GM19455 (cell line): ENCODE data around the gene CMSS1.
A peak's percentile ranks its signal among the peaks of the same experiment; 100 is the strongest.

Experiments used
- ATAC-seq: cut with Tn5 transposase; IDR thresholded peaks from one replicate; pipeline ENCODE4 v1.9.1; 2021; ENCODE audit not compliant: unreplicated experiment

Gene CMSS1

GRCh38 chr3:100020876-100021644, 203.4 kb downstream of the CMSS1 start:
- ATAC-seq, result no peak

GRCh38 chr3:100022506-100022905, 204.8 kb downstream of the CMSS1 start:
- no peak for ATAC-seq

GRCh38 chr3:100023150-100023549, 205.5 kb downstream of the CMSS1 start:
- ATAC-seq, result no peak

- ATAC-seq, result no peak
Observed at GRCh38 chr3:100023595-100023994, 205.9 kb downstream of the CMSS1 start.

GRCh38 chr3:100024520-100025303, 207.1 kb downstream of the CMSS1 start:
- no peak for ATAC-seq

- ATAC-seq, result no peak
Observed at GRCh38 chr3:100027321-100027720, 209.7 kb downstream of the CMSS1 start.

- no peak for ATAC-seq
Observed at GRCh38 chr3:100029052-100029451, 211.4 kb downstream of the CMSS1 start.

- ATAC-seq, result no peak
Observed at GRCh38 chr3:100029689-100030088, 212.0 kb downstream of the CMSS1 start.

- no peak for ATAC-seq
Observed at GRCh38 chr3:100030346-100030745, 212.7 kb downstream of the CMSS1 start.

GRCh38 chr3:100030914-100031425, 213.3 kb downstream of the CMSS1 start:
- no peak for ATAC-seq

GRCh38 chr3:100032243-100032642, 214.6 kb downstream of the CMSS1 start:
- ATAC-seq, result no peak

- ATAC-seq, result no peak
Observed at GRCh38 chr3:100033184-100033583, 215.5 kb downstream of the CMSS1 start.

GRCh38 chr3:100033903-100034471, 216.3 kb downstream of the CMSS1 start:
- ATAC-seq, result no peak

GRCh38 chr3:100039075-100039474, 221.4 kb downstream of the CMSS1 start:
- no peak for ATAC-seq

- no peak for ATAC-seq
Observed at GRCh38 chr3:100040451-100041225, 223.0 kb downstream of the CMSS1 start.

GRCh38 chr3:100041328-100041749, 223.7 kb downstream of the CMSS1 start:
- no peak for ATAC-seq

- no peak for ATAC-seq
Observed at GRCh38 chr3:100042166-100042981, 224.7 kb downstream of the CMSS1 start.

- no peak for ATAC-seq
Observed at GRCh38 chr3:100043271-100043670, 225.6 kb downstream of the CMSS1 start.

GRCh38 chr3:100044369-100044768, 226.7 kb downstream of the CMSS1 start:
- peak; percentile 82 for ATAC-seq

- ATAC-seq, result no peak
Observed at GRCh38 chr3:100045696-100046095, 228.0 kb downstream of the CMSS1 start.
